NCI-H82 treated with DMSO at 0.1 percent for 48 hours (cell line): ENCODE measurements around the gene RAP1GDS1.

Source experiments
- DNase-seq: peaks from one replicate; lab custom pipeline; 2025; ENCODE audit not compliant: unreplicated experiment; lab: John Stamatoyannopoulos, UW

Gene RAP1GDS1

GRCh38 chr4:98480535-98480934 lies 219.4 kb downstream of the RAP1GDS1 start:
- DNase-seq, result peak; percentile 53

DNA sequence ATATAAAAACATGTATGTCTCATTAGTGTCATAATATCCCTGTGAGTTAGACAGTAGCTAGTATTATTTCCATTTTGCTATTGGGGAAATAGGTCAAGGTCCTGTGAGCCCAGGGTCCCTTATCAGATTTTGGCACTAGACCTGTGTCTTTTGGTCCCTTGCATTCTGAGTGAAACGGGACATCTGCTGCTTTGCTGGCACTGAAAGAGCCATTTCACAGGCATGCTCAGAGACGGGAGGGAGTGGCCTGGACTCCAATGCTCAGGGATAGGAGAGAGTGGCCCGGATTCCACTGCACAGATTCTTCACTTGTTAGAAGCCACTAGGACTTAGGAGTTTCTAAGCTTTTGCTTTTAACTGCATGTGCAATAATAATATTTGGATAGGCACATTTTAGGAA lies 220.0 kb downstream of the RAP1GDS1 start:
- no peak for DNase-seq

GRCh38 chr4:98482503-98482846 lies 221.3 kb downstream of the RAP1GDS1 start:
- DNase-seq, result no peak

DNA sequence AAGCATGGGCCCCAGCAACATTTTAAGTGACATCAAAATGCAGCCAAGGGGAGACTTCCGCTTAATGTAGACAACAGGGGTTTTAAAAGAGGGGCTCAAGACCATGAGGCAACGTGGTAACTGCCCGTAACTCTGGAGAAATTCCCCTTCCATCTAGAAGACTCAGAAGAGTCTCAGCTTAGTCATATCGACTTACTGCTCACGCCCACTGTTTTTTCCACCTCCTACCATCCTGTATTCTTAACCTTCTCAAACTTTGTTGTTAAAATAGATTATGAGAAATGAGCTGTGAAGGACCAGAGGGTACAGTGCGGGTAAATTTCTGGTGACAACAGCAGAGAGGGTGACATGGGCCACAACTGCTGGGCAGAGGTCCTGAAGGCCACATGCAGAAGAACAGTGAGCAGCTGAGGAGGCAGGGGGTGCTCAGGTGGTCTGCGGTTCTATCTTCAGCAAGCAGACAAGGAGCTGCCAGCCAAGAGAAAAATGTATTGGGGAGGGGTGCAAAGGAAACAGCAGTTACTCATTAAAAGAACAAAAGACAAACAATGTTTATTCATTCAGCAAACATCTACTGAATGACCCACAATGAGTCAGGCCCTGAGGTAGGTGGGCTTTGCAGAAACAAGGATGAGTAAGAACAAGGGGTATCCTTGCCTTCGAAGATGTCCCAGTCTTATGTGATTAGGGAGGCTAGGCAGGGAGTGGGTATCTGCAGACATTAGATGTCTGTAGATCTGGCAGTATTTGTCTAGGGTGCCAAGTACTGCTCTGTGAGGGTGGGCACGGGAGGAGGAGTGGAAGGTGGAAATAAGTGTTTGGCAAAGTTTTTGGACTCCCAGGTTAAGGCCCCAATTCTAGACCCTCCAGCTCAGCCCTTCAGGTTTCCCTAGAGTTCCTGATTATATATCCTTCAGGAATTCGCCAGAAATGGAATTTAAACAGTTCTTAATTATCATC lies 221.9 kb downstream of the RAP1GDS1 start:
- no peak for DNase-seq

DNA sequence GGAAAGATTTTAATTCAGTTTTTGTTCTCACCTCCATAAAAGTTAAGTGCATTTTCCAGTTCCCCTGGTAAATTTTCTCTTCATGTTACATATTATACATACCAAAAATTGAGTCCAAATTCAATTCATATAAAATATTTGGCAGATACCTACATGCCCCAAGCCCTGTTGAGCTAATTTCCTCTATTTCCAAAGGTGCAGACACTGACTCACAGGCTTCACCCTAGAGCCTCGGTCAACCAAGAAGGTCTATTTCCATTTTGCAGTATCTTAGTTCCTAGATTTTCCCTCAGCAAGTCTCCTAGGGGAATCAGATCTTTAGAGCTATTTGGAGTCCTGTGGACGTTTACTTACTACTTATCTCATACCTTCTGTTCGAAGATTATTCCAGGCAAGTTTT lies 222.8 kb downstream of the RAP1GDS1 start:
- no peak for DNase-seq

- no peak for DNase-seq
Observed at GRCh38 chr4:98485816-98486345, 224.7 kb downstream of the RAP1GDS1 start.

DNA sequence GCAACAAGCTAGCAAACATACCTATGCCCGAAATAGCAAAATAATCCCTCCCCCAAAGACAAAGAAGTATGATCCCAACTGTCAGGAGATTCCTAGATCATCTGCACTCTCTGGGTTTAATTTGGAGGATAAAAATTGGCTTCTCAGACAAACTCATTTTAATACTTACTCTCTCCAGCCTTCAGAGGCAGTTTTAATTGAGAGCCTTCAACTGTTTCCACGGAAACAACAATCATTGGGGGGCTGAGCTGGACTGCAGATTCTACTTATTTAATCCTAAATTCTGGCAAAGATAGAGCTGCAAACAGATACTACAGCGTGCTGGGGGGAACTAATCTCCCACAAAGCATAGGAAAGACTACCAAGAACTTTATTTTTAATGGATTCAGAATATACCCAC lies 229.1 kb downstream of the RAP1GDS1 start:
- no peak for DNase-seq

DNA sequence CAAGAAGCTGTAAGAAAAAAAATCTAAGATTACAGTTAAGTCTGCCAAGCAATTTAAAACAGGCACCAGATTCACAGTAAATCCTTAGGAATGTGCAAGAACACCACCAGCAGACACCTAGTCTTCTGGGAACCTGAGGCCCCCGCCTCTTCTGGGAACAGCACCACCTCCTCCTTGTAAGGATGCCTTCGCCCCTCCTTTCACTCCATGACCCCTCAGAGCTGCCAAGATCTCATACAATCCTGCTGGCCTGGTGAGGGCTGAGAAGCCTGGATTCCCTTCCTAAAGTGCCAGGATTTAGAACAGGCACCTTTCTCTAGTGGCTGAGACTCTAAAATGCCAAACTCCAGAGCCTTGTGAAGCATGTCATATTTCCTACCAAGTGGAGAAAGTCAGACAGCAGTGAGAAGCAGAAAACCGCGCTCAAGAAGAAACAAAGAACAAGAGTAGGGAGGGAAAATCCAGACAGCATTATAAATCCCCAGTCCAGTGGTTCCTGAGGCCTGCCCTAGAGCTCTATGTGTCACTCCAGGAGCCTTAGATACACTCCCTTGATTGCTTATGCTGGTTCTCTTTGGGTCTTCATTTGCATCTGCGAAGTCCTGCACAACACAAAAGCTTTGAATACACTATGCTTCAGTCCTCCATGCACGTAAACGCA lies 230.8 kb downstream of the RAP1GDS1 start:
- no peak for DNase-seq

GRCh38 chr4:98493296-98493695 lies 232.1 kb downstream of the RAP1GDS1 start:
- no peak for DNase-seq
